B cell (primary cell): ENCODE results near the gene KCNC4. TPM values are rescaled to one million over a fixed set of nuclear protein-coding genes. Genes with fewer than 3 reads are reported as not detected.

Experiments used
- ATAC-seq: fragments of 200-7000 bp; cut with Tn5 transposase; one replicate; pipeline ENCODE4 v1.10.0; 2021; ENCODE audit warnings: low read depth, mild to moderate bottlenecking, moderate number of reproducible peaks, moderate library complexity
- CTCF ChIA-PET: fragments of 350-600 bp; sonication (Branson Sonifier 250); formaldehyde crosslinking; loops from one replicate; lab custom pipeline; 2021; ENCODE audit warnings: antibody characterized with exemption, inconsistent platforms; lab: Charles Lee
- POLR2A ChIA-PET: fragments of 350-600 bp; sonication (Branson Sonifier 250); formaldehyde crosslinking; loops from one replicate; lab custom pipeline; 2021; ENCODE audit warnings: antibody characterized with exemption; lab: Charles Lee
- DNase-seq: peaks from one replicate; pipeline ENCODE4 v3.0.0; 2013
- H2AFZ ChIP-seq: 2 replicates; pipeline ENCODE4 v1.6.1; 2012; ENCODE audit warnings: mild to moderate bottlenecking, low read depth, low read length; ENCODE audit not compliant: insufficient read depth, poor library complexity, severe bottlenecking
- H3K27ac ChIP-seq, 2 donors: 1 replicate in 1 of 2; 2 replicates in 1 of 2; pipeline ENCODE4 v1.5.1; 2012 to 2013; ENCODE audit warnings: low read length in 2 of 2, mild to moderate bottlenecking in 2 of 2, moderate library complexity in 1 of 2
- H3K27me3 ChIP-seq, 4 experiments: fragments of 200-600 bp in 1 of 4; sonication (generic) in 1 of 4; replicated peaks in 1 of 4; 1 replicate in 2 of 4; 2 replicates in 2 of 4; pipeline versions ENCODE4 v1.6.1 to v1.7.0; 2013 to 2016; ENCODE audit warnings: low read length in 3 of 4, mild to moderate bottlenecking in 2 of 4, mixed read lengths in 1 of 4, moderate library complexity in 1 of 4; ENCODE audit not compliant: insufficient read depth in 4 of 4, control insufficient read depth in 3 of 4; ENCODE audit errors: control extremely low read depth in 1 of 4
- H3K36me3 ChIP-seq, 2 experiments: replicated peaks in 1 of 2; 1 replicate in 1 of 2; 2 replicates in 1 of 2; pipeline versions ENCODE4 v1.6.1 to v1.7.1; 2013; ENCODE audit warnings: low read length in 1 of 2; ENCODE audit not compliant: insufficient read depth in 2 of 2, control insufficient read depth in 1 of 2; ENCODE audit errors: control extremely low read depth in 1 of 2, extremely low read depth in 1 of 2
- H3K4me1 ChIP-seq, 2 donors: fragments of 200-600 bp in 1 of 2; sonication (generic) in 1 of 2; 1 replicate in 1 of 2; 2 replicates in 1 of 2; pipeline versions ENCODE4 v1.5.1 to v1.6.1; 2013 to 2017; ENCODE audit warnings: low read length in 2 of 2; ENCODE audit not compliant: control insufficient read depth in 2 of 2, insufficient read depth in 2 of 2
- H3K4me2 ChIP-seq: replicated peaks from 2 replicates; pipeline ENCODE3; 2012; ENCODE audit warnings: mild to moderate bottlenecking, low read depth, low read length; ENCODE audit not compliant: poor library complexity, severe bottlenecking
- H3K4me3 ChIP-seq, 5 experiments: fragments of 200-600 bp in 1 of 5; sonication (generic) in 1 of 5; 1 replicate in 3 of 5; 2 replicates in 2 of 5; pipeline versions ENCODE4 v1.5.1 to v1.7.0; 2011 to 2016; ENCODE audit warnings: low read length in 4 of 5, mild to moderate bottlenecking in 4 of 5, low read depth in 2 of 5, control low read depth in 1 of 5, moderate library complexity in 1 of 5; ENCODE audit not compliant: insufficient read depth in 1 of 5; ENCODE audit errors: control extremely low read depth in 1 of 5, extremely low read depth in 1 of 5
- H3K79me2 ChIP-seq: fragments of 200-600 bp; sonication (generic); one replicate; pipeline ENCODE4 v1.6.0; 2016; ENCODE audit warnings: low read length; ENCODE audit not compliant: control insufficient read depth, insufficient read depth
- H3K9ac ChIP-seq: fragments of 200-600 bp; sonication (generic); 2 replicates; pipeline ENCODE4 v1.6.1; 2017; ENCODE audit warnings: mild to moderate bottlenecking, low read length, moderate library complexity
- H3K9me3 ChIP-seq, 3 donors: one replicate each; pipeline versions ENCODE4 v1.6.1 to v1.7.1; 2013; ENCODE audit warnings: low read length in 2 of 3; ENCODE audit not compliant: control insufficient read depth in 2 of 3, insufficient read depth in 1 of 3; ENCODE audit errors: control extremely low read depth in 1 of 3
- H4K20me1 ChIP-seq: 2 replicates; pipeline ENCODE4 v1.6.0; 2012; ENCODE audit warnings: mild to moderate bottlenecking, low read length; ENCODE audit not compliant: insufficient read depth, control insufficient read depth, poor library complexity, severe bottlenecking
- H3K27ac Mint-ChIP-seq: one replicate; pipeline ENCODE4 v1.8.0; 2021; ENCODE audit warnings: mixed read lengths
- H3K27me3 Mint-ChIP-seq: one replicate; pipeline ENCODE4 v1.8.0; 2021; ENCODE audit warnings: mixed read lengths
- H3K4me1 Mint-ChIP-seq: one replicate; pipeline ENCODE4 v1.8.0; 2021; ENCODE audit warnings: mixed read lengths
- H3K4me3 Mint-ChIP-seq: one replicate; pipeline ENCODE4 v1.8.0; 2021; ENCODE audit warnings: mixed read lengths
- H3K9me3 Mint-ChIP-seq: one replicate; pipeline ENCODE4 v1.8.0; 2022; ENCODE audit warnings: mixed read lengths; ENCODE audit not compliant: insufficient read depth
- CTCF ChIP-seq: fragments of 200-600 bp; IDR thresholded peaks from one replicate; pipeline ENCODE4 v1.8.0; 2022; ENCODE audit warnings: antibody characterized with exemption, mild to moderate bottlenecking
- EZH2 ChIP-seq: IDR thresholded peaks from 2 replicates; pipeline ENCODE4 v1.6.1; 2012; ENCODE audit warnings: borderline replicate concordance, low read depth, mild to moderate bottlenecking, moderate library complexity, low read length; ENCODE audit not compliant: insufficient read depth, poor library complexity, severe bottlenecking
- WGBS: methylation state at CpG from one replicate; pipeline ENCODE4 v1.1.5; 2013; ENCODE audit warnings: missing lambda C conversion rate; ENCODE audit not compliant: insufficient coverage; 5-methylcytosine and 5-hydroxymethylcytosine counted together
- intact Hi-C: fragments of 100-400 bp; cut with micrococcal nuclease; formaldehyde crosslinking; loops from one replicate; pipeline ENCODE4 v1.10.0; 2022
- polyA plus RNA-seq: library from polyadenylated mRNA; depleted of rRNA; stranded (reverse); fragments of >200 nt; gene quantifications from 2 replicates; pipeline ENCODE4 v1.2.3, GENCODE V29; 2012
- total RNA-seq, 2 donors: library from RNA; stranded (reverse); fragments of 120-200 nt in 1 of 2; gene quantifications; 1 replicate in 1 of 2; 2 replicates in 1 of 2; pipeline versions ENCODE4 v1.2.3 to v1.2.4, GENCODE V29; 2013 to 2022

KCNC4 gene
- total and polyA plus RNA-seq, 2 donors (not counting 1 experiment from before 2014, with no cell fraction given) = 3.2 to 24.1 TPM

DNA sequence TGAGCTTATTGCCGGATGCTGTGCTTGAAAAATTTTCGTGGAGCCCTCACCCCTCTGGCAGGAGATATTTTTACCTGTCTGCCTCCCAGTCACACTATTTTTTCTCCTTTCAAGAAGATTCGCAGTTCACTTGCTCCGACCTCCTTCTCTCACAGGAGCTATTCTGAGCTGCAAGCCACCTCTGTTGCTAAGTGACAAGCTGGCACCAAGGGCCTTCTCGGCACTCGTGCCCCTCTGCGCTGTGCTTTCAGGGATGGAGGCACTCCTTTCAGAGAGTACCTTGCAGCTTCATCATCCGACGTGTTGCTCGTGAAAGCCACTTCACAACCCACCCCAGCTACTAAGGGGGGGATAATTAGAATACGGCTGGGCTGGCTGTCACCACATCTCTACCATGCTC, 48.3 kb upstream of the KCNC4 start:
- Histone ChIP-seq H3K9ac (no peak overlapping the region), H3K4me1 (no peaks in the 10 kb centered on the region), H3K79me2 (no peaks in the 10 kb centered on the region), H4K20me1 (no peaks in the 10 kb centered on the region), H3K27ac (no peak overlapping the region), H3K36me3 (no peaks in the 10 kb centered on the region), H3K4me2 (no peak overlapping the region), H3K4me3 (no peak overlapping the region), H3K9me3 (peaks cover 0 to 16% (median 0%) of the 10 kb centered on the region in 3 donors), H2AFZ (no peak overlapping the region), H3K27me3 (peaks cover 0 to 21% (median 1%) of the 10 kb centered on the region in 4 experiments)
- TF ChIP-seq EZH2 (no peak), CTCF (no peak)
- Mint-ChIP-seq H3K4me1 (no peaks in the 10 kb centered on the region), H3K27me3 (peaks cover 52% of the 10 kb centered on the region), H3K9me3 (no peaks in the 10 kb centered on the region), H3K4me3 (no peak overlapping the region), H3K27ac (no peak overlapping the region)
- ATAC-seq (no peak), DNase-seq (no peak)
- intact Hi-C loops = no loop called here
- CTCF ChIA-PET = interaction anchor here (1.0 to 1.4 kb wide), 3 partner anchors 9 to 302 kb away, joined by 3 to 4 read pairs (median 4); no protein-coding TSS in a partner anchor
- POLR2A ChIA-PET = no interaction called here
- 92% methylated on average over 8 of the region's 11 CpGs for WGBS

DNA sequence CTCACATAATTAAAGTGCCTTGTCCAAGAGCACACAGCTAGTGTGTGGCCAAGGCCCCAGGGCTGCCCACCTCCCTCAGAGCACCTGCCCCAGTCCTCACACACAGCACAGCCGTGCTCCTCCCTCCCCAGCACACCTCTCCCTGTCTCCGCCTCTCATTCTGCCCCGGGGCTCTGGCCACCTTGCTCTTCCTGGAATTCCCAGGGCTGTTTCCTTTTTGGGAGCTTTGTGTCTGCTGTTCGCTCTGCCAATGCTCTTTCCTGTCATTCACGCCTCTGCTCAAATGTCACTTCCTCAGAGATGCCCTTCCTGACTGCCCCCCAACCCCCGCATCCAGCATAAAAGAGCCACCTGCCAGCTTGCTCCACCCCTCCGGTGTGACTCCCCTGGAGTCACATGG, 46.5 kb upstream of the KCNC4 start:
- 55% methylated on average over 7 of the region's 7 CpGs for WGBS
- ATAC-seq (no peak), DNase-seq (no peak)
- H3K9ac ChIP-seq = no peak overlapping the region
- Mint-ChIP-seq H3K4me3 (no peak overlapping the region), H3K27me3 (peaks cover 43% of the 10 kb centered on the region), H3K4me1 (no peaks in the 10 kb centered on the region), H3K9me3 (no peaks in the 10 kb centered on the region), H3K27ac (no peak overlapping the region)
- no peak overlapping the region for H3K4me3 ChIP-seq
- intact Hi-C loops = no loop called here
- H3K27ac ChIP-seq = no peak overlapping the region
- H3K4me1 ChIP-seq = no peaks in the 10 kb centered on the region
- CTCF ChIA-PET = no interaction called here
- no peak overlapping the region for H3K4me2 ChIP-seq
- H4K20me1 ChIP-seq = no peaks in the 10 kb centered on the region
- H3K9me3 ChIP-seq = peaks cover 0 to 16% (median 0%) of the 10 kb centered on the region in 3 donors
- H3K27me3 ChIP-seq = peaks cover 0 to 7% (median 0%) of the 10 kb centered on the region in 4 experiments
- H3K79me2 ChIP-seq = no peaks in the 10 kb centered on the region
- POLR2A ChIA-PET = no interaction called here
- H2AFZ ChIP-seq = no peak overlapping the region
- TF ChIP-seq EZH2 = no peak
- TF ChIP-seq CTCF = no peak
- no peaks in the 10 kb centered on the region for H3K36me3 ChIP-seq
